Activated B cell treated with CpG ODN at 0.5 μM for 24 hours (primary cell): ENCODE data around the gene DNAH9. TPM values are rescaled to one million over a fixed set of nuclear protein-coding genes. Genes with fewer than 3 reads are reported as not detected.
"Not testable (repeated sequence)": the region's sequence is repeated elsewhere in the genome, so short reads cannot be mapped to it uniquely, and the experiment has no call there.

Source experiments
- ATAC-seq: fragments of 200-7000 bp; cut with Tn5 transposase; one replicate; pipeline ENCODE4 v1.10.0; 2021; ENCODE audit warnings: low read depth, mild to moderate bottlenecking, moderate library complexity
- CTCF ChIA-PET: fragments of 350-600 bp; sonication (Branson Sonifier 250); formaldehyde crosslinking; loops from one replicate; lab custom pipeline; 2021; ENCODE audit warnings: antibody characterized with exemption; lab: Charles Lee
- POLR2A ChIA-PET: fragments of 350-600 bp; sonication (Branson Sonifier 250); formaldehyde crosslinking; loops from one replicate; lab custom pipeline; 2021; ENCODE audit warnings: antibody characterized with exemption; lab: Charles Lee
- DNase-seq: peaks from one replicate; pipeline ENCODE4 v3.0.0; 2022
- H3K27ac Mint-ChIP-seq: one replicate; pipeline ENCODE4 v1.8.0; 2020; ENCODE audit warnings: mixed read lengths
- H3K27me3 Mint-ChIP-seq: one replicate; pipeline ENCODE4 v1.8.0; 2021; ENCODE audit warnings: mixed read lengths
- H3K36me3 Mint-ChIP-seq: one replicate; pipeline ENCODE4 v1.8.0; 2021; ENCODE audit warnings: low read depth, mixed read lengths
- H3K4me1 Mint-ChIP-seq: one replicate; pipeline ENCODE4 v1.8.0; 2021; ENCODE audit warnings: mixed read lengths
- H3K4me3 Mint-ChIP-seq: one replicate; pipeline ENCODE4 v1.8.0; 2020; ENCODE audit warnings: mild to moderate bottlenecking, mixed read lengths
- H3K9me3 Mint-ChIP-seq: one replicate; pipeline ENCODE4 v1.8.0; 2020; ENCODE audit warnings: mixed read lengths
- intact Hi-C: fragments of 100-400 bp; cut with micrococcal nuclease; formaldehyde crosslinking; loops from one replicate; pipeline ENCODE4 v1.15.1; 2024
- total RNA-seq: library from RNA; stranded (reverse); gene quantifications from 2 replicates; pipeline ENCODE4 v1.2.3, GENCODE V29; 2022
- TF ChIP-seq, protein P1 (sequence below): fragments of 200-600 bp; IDR thresholded peaks from one replicate; pipeline ENCODE4 v1.8.0; 2022; ENCODE audit warnings: antibody characterized with exemption, mild to moderate bottlenecking

DNAH9 gene
- total RNA-seq, 1 donor from 2014 or later: not detected

DNA sequence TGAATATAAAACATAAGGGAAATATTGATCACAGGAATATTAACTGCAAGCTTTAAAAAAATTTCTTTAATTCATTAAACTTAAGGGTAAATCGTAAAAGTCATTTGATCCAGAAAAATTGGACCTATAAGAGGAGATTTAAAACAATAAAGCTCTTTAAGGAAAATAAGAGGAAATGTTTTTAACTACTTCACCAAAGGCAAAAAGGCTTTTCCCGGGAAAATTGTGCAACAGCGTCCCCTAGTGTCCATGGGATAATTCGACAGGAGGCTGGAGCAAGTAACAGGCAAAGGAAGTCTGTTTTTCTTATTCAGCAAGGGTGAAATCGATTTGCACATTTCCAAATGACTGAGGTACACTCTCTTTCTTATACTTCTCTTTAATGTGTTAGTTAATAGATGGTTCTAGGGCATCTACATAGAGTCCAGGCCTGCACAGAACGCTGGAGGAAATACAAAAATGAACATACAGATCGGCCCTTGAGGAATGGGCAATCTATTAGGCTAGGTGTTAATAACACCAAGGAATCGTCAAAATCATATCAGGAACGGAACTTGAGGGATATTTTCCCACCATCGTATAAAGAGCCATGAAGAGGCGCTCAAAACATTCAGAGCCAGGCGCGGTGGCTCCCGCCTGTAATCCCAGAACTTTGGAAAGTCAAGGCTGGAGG, 337.6 kb downstream of the DNAH9 start:
- DNase-seq (no peak), ATAC-seq (no peak)
- TF ChIP-seq, protein P1, sequence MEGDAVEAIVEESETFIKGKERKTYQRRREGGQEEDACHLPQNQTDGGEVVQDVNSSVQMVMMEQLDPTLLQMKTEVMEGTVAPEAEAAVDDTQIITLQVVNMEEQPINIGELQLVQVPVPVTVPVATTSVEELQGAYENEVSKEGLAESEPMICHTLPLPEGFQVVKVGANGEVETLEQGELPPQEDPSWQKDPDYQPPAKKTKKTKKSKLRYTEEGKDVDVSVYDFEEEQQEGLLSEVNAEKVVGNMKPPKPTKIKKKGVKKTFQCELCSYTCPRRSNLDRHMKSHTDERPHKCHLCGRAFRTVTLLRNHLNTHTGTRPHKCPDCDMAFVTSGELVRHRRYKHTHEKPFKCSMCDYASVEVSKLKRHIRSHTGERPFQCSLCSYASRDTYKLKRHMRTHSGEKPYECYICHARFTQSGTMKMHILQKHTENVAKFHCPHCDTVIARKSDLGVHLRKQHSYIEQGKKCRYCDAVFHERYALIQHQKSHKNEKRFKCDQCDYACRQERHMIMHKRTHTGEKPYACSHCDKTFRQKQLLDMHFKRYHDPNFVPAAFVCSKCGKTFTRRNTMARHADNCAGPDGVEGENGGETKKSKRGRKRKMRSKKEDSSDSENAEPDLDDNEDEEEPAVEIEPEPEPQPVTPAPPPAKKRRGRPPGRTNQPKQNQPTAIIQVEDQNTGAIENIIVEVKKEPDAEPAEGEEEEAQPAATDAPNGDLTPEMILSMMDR: no peak
- Mint-ChIP-seq H3K4me1 (no peaks in the 10 kb centered on the region), H3K36me3 (no peaks in the 10 kb centered on the region), H3K27me3 (peaks cover 2% of the 10 kb centered on the region), H3K9me3 (no peaks in the 10 kb centered on the region), H3K4me3 (no peak overlapping the region), H3K27ac (no peak overlapping the region)
- ChIA-PET POLR2A (no interaction called here), CTCF (interaction anchor here (0.7 kb wide), 1 partner anchor 48 kb away, joined by 3 read pairs; no protein-coding TSS in a partner anchor)
- intact Hi-C loops: no loop called here

DNA sequence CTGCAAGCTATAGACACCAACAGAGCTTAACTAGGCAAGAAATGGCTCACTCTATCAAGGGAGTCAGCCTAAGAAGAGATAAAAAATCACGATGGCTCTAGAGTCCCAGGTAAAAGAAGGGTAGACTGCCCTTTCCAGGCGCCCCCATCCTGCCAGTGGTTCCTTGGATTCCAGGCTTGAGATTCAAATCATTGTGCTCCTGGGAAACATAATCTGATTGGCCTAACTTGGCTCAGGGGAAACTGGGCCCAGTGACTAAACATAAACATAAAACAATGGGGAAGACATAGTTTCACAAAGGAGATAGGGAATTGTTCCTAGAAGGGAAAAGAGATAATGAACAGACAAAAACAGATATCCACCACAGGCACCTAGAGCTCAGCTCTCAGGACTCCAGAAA, 342.6 kb downstream of the DNAH9 start:
- CTCF ChIA-PET: no interaction called here
- H3K9me3 Mint-ChIP-seq: no peaks in the 10 kb centered on the region

DNA sequence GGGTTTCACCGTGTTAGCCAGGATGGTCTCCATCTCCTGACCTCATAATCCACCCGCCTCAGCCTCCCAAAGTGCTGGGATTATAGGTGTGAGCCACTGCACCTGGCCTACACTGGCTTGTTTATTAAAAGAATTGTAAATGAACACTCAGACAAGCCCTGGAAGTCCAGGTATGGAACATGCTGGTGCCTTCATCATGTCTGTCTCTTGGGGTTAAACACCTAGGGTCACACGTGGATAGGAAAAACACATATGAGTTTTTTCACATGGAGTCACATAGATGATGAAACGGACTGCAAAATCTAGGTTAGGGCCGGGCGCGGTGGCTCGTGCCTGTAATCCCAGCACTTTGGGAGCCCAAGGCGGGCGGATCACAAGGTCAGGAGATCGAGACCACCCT, 344.8 kb downstream of the DNAH9 start:
- H3K4me1 Mint-ChIP-seq, intact Hi-C loops, H3K4me3 Mint-ChIP-seq, POLR2A ChIA-PET, DNase-seq, H3K27ac Mint-ChIP-seq, H3K36me3 Mint-ChIP-seq, H3K9me3 Mint-ChIP-seq, ATAC-seq, CTCF ChIA-PET, H3K27me3 Mint-ChIP-seq: not testable (repeated sequence)

More for the DNA sequence above, 342.6 kb downstream of the DNAH9 start:
- intact Hi-C loops: no loop called here
- Mint-ChIP-seq H3K27me3 (no peaks in the 10 kb centered on the region), H3K36me3 (no peaks in the 10 kb centered on the region), H3K4me1 (no peaks in the 10 kb centered on the region), H3K4me3 (no peak overlapping the region), H3K27ac (no peak overlapping the region)
- TF ChIP-seq, protein P1: no peak
- ATAC-seq (no peak), DNase-seq (no peak)
- POLR2A ChIA-PET: no interaction called here

DNA sequence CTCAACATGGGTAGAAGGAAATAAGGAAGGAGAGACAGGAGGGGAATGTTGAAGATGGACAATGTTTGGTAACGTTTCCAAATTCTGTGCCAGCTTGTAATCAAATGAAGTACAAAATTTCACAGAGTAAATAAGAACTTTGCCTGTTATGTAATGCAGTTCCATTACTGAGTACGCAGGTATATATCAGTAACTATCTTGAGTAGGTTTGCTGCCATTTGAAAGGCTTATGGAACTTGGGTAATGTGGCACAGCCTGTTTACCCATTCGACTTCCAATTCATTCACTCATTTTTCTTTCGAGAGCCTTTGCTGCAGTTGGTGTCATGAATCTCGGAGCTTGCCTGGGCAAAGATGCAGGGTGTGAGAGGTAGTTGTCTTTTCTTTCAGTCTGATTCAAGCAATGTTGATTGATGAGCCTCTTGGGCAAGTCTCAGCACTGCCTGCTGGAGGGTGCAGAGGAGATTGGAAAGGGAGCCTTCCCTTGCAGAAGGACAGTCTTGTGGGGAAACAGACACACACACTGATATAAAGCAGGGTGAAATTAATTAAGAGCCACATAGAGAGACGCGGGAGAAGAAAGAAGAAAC, 345.6 kb downstream of the DNAH9 start:
- ChIA-PET POLR2A (no interaction called here), CTCF (no interaction called here)
- ATAC-seq: no peak
- TF ChIP-seq, protein P1: no peak
- H3K36me3 Mint-ChIP-seq: no peaks in the 10 kb centered on the region
- no peaks in the 10 kb centered on the region for H3K4me1 Mint-ChIP-seq
- H3K9me3 Mint-ChIP-seq: no peaks in the 10 kb centered on the region
- no peak for DNase-seq
- intact Hi-C loops: no loop called here
- H3K27ac Mint-ChIP-seq: no peak overlapping the region
- no peak overlapping the region for H3K4me3 Mint-ChIP-seq
- H3K27me3 Mint-ChIP-seq: no peaks in the 10 kb centered on the region

DNA sequence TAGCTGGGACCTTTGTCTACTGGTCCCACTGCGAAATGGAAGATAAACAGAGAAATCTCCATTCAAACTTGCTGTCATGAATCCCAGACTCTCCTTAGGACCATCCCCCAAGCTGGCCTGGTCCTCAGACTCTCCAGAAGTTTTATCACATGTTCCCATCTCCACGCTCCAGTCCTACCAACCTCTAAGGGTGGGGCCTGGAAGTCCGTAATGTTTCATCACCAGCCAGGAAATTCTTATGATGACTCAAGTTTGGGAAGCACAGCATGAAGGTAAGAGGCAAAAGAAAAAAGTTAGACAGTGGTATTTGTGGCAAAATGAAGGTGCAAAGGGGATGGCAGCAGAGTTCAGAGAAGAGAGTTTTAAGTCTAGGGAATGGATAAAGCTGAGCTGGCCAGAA, 346.3 kb downstream of the DNAH9 start:
- H3K9me3 Mint-ChIP-seq: no peaks in the 10 kb centered on the region
- intact Hi-C loops: no loop called here
- DNase-seq (no peak), ATAC-seq (no peak)
- no peaks in the 10 kb centered on the region for H3K27me3 Mint-ChIP-seq
- H3K4me3 Mint-ChIP-seq: no peak overlapping the region
- no peaks in the 10 kb centered on the region for H3K36me3 Mint-ChIP-seq
- no peak overlapping the region for H3K27ac Mint-ChIP-seq
- POLR2A ChIA-PET: no interaction called here
- TF ChIP-seq, protein P1: no peak
- CTCF ChIA-PET: no interaction called here
- H3K4me1 Mint-ChIP-seq: no peaks in the 10 kb centered on the region
